Nephron progenitor cell (in vitro differentiated cells): ENCODE data around the gene SPIN1.

Source experiments
- DNase-seq: peaks from one replicate; pipeline ENCODE4 v3.0.0; 2021
- H3K27ac Mint-ChIP-seq: 2 replicates; pipeline ENCODE4 v1.8.0; 2021; ENCODE audit warnings: mild to moderate bottlenecking, moderate library complexity, mixed read lengths
- H3K27me3 Mint-ChIP-seq: 2 replicates; pipeline ENCODE4 v1.8.0; 2021; ENCODE audit warnings: mild to moderate bottlenecking, low read depth, mixed read lengths; ENCODE audit not compliant: poor library complexity
- H3K36me3 Mint-ChIP-seq: 2 replicates; pipeline ENCODE4 v1.8.0; 2021; ENCODE audit warnings: low read depth, mixed read lengths
- H3K4me1 Mint-ChIP-seq: 2 replicates; pipeline ENCODE4 v1.8.0; 2021; ENCODE audit warnings: mixed read lengths
- H3K4me3 Mint-ChIP-seq: 2 replicates; pipeline ENCODE4 v1.8.0; 2021; ENCODE audit warnings: mild to moderate bottlenecking, moderate library complexity, mixed read lengths
- H3K9me3 Mint-ChIP-seq: 2 replicates; pipeline ENCODE4 v1.8.0; 2021; ENCODE audit warnings: mild to moderate bottlenecking, moderate library complexity, mixed read lengths
- CTCF ChIP-seq: fragments of 200-600 bp; sonication (generic); IDR thresholded peaks from 2 replicates; pipeline ENCODE4 v1.5.0; 2021; ENCODE audit warnings: antibody characterized with exemption

The SPIN1 gene

GRCh38 chr9:88399966-88400365 lies 11.7 kb downstream of the SPIN1 start:
- peaks cover 43% of the 10 kb centered on the region for H3K9me3 Mint-ChIP-seq
- H3K4me1 Mint-ChIP-seq = peaks cover 15% of the 10 kb centered on the region
- H3K36me3 Mint-ChIP-seq = peaks cover 90% of the 10 kb centered on the region
- TF ChIP-seq CTCF = no peak
- H3K4me3 Mint-ChIP-seq = no peak overlapping the region
- no peaks in the 10 kb centered on the region for H3K27me3 Mint-ChIP-seq
- H3K27ac Mint-ChIP-seq = peak overlapping the region; percentile 79
- no peak for DNase-seq

- no peak overlapping the region for H3K4me3 Mint-ChIP-seq
- no peak for DNase-seq
- no peaks in the 10 kb centered on the region for H3K27me3 Mint-ChIP-seq
- H3K27ac Mint-ChIP-seq = no peak overlapping the region
- peaks cover 82% of the 10 kb centered on the region for H3K36me3 Mint-ChIP-seq
- no peak for TF ChIP-seq CTCF
- H3K4me1 Mint-ChIP-seq = peaks cover 15% of the 10 kb centered on the region
- peaks cover 46% of the 10 kb centered on the region for H3K9me3 Mint-ChIP-seq
Observed at GRCh38 chr9:88403340-88403739, 15.1 kb downstream of the SPIN1 start.

GRCh38 chr9:88406051-88406450 lies 17.8 kb downstream of the SPIN1 start:
- Mint-ChIP-seq H3K27me3 (no peaks in the 10 kb centered on the region), H3K4me3 (no peak overlapping the region), H3K4me1 (no peaks in the 10 kb centered on the region), H3K36me3 (peaks cover 79% of the 10 kb centered on the region), H3K27ac (no peak overlapping the region), H3K9me3 (peaks cover 62% of the 10 kb centered on the region)
- no peak for TF ChIP-seq CTCF
- no peak for DNase-seq

- Mint-ChIP-seq H3K27me3 (no peaks in the 10 kb centered on the region), H3K4me1 (no peaks in the 10 kb centered on the region), H3K4me3 (no peak overlapping the region), H3K27ac (no peak overlapping the region), H3K9me3 (peaks cover 89% of the 10 kb centered on the region), H3K36me3 (peaks cover 77% of the 10 kb centered on the region)
- no peak for DNase-seq
- TF ChIP-seq CTCF = no peak
Observed at GRCh38 chr9:88411471-88411870, 23.2 kb downstream of the SPIN1 start.

GRCh38 chr9:88414298-88414697 lies 26.1 kb downstream of the SPIN1 start:
- Mint-ChIP-seq H3K4me3 (no peak overlapping the region), H3K27ac (no peak overlapping the region), H3K27me3 (peaks cover 3% of the 10 kb centered on the region), H3K9me3 (peaks cover 95% of the 10 kb centered on the region), H3K4me1 (peaks cover 5% of the 10 kb centered on the region), H3K36me3 (peaks cover 54% of the 10 kb centered on the region)
- TF ChIP-seq CTCF = no peak
- no peak for DNase-seq

- TF ChIP-seq CTCF = no peak
- peaks cover 5% of the 10 kb centered on the region for H3K4me1 Mint-ChIP-seq
- H3K27me3 Mint-ChIP-seq = peaks cover 3% of the 10 kb centered on the region
- H3K4me3 Mint-ChIP-seq = no peak overlapping the region
- no peak overlapping the region for H3K27ac Mint-ChIP-seq
- DNase-seq = no peak
- H3K36me3 Mint-ChIP-seq = peaks cover 18% of the 10 kb centered on the region
- peaks cover 92% of the 10 kb centered on the region for H3K9me3 Mint-ChIP-seq
Observed at GRCh38 chr9:88418025-88418424, 29.8 kb downstream of the SPIN1 start.
